Medulla oblongata (tissue), 1 donor: ENCODE measurements around the gene SND1.
A peak's percentile ranks its signal among the peaks of the same experiment; 100 is the strongest.
"Not testable (repeated sequence)": the region's sequence is repeated elsewhere in the genome, so short reads cannot be mapped to it uniquely, and the experiment has no call there.

ENCODE experiments used
- DNase-seq: peaks from one replicate; pipeline ENCODE4 v3.0.0-alpha.2; 2015; ENCODE audit errors: extremely low spot score

Gene SND1

GRCh38 chr7:128097211-128097731 is 445.3 kb downstream of the SND1 start:
- DNase-seq, result no peak

GRCh38 chr7:128098629-128099028 is 446.6 kb downstream of the SND1 start:
- no peak for DNase-seq

- no peak for DNase-seq
Observed at GRCh38 chr7:128099204-128099671, 447.2 kb downstream of the SND1 start.

- DNase-seq, result no peak
Observed at GRCh38 chr7:128100225-128100948, 448.4 kb downstream of the SND1 start.

- DNase-seq, result no peak
Observed at GRCh38 chr7:128100949-128101713, 449.1 kb downstream of the SND1 start.

- no peak for DNase-seq
Observed at GRCh38 chr7:128102490-128103291, 450.7 kb downstream of the SND1 start.

GRCh38 chr7:128103498-128104107 is 451.6 kb downstream of the SND1 start:
- DNase-seq, result no peak

GRCh38 chr7:128104108-128104742 is 452.2 kb downstream of the SND1 start:
- no peak for DNase-seq

- DNase-seq, result no peak
Observed at GRCh38 chr7:128105228-128106022, 453.4 kb downstream of the SND1 start.

- DNase-seq, result no peak
Observed at GRCh38 chr7:128106821-128107220, 454.8 kb downstream of the SND1 start.

- not testable (repeated sequence) for DNase-seq
Observed at GRCh38 chr7:128107516-128107915, 455.5 kb downstream of the SND1 start.

- DNase-seq, result no peak
Observed at GRCh38 chr7:128108129-128108528, 456.1 kb downstream of the SND1 start.

GRCh38 chr7:128108641-128109423 is 456.8 kb downstream of the SND1 start:
- peak; percentile 75 for DNase-seq

- not testable (repeated sequence) for DNase-seq
Observed at GRCh38 chr7:128109424-128109969, 457.5 kb downstream of the SND1 start.

GRCh38 chr7:128110641-128111364 is 458.8 kb downstream of the SND1 start:
- DNase-seq, result no peak

GRCh38 chr7:128112018-128112780 is 460.2 kb downstream of the SND1 start:
- DNase-seq, result peak; percentile 19

GRCh38 chr7:128112781-128113221 is 460.8 kb downstream of the SND1 start:
- peak; percentile 74 for DNase-seq

- DNase-seq, result no peak
Observed at GRCh38 chr7:128113839-128114238, 461.8 kb downstream of the SND1 start.
